A549 (cell line): ENCODE results near the gene CHAF1A. TPM values are rescaled to one million over a fixed set of nuclear protein-coding genes. Genes with fewer than 3 reads are reported as not detected.

Source experiments
- polyA plus RNA-seq, 4 experiments: library from polyadenylated mRNA; depleted of rRNA in 3 of 4; stranded (reverse); fragments of >200 nt; fragmentation: RNase III in 1 of 4; extraction: RNeasy Plus Mini Kit Qiagen cat#74134 plus additional on column Dnase treatment in 1 of 4; gene quantifications; 2 replicates in 3 of 4; 3 replicates in 1 of 4; pipeline ENCODE4 v1.2.3, GENCODE V29; 2011 to 2017
- small RNA-seq, 6 experiments: library from RNA; depleted of rRNA; stranded (forward); fragments of <200 nt; gene quantifications; one replicate each; pipeline ENCODE3, GENCODE V24; 2012

CHAF1A gene
- polyA plus RNA-seq, 2 of the 4 experiments (the other 2 are of a cell fraction), result 15.6 to 28.0 TPM

Small RNA genes lying within 50 kb of the gene (small RNA-seq; reads per million reads assigned to genes)
- 0 reads per million in 6 experiments for gene MIR4746

Other genes starting within 250 kb of the CHAF1A start
- 0.05 and 0.07 TPM in 2 replicates for gene CREB3L3, start 249.0 kb upstream of the CHAF1A start, polyA plus RNA-seq (2011; rRNA removed)
- gene CREB3L3, start 249.0 kb upstream of the CHAF1A start, polyA plus RNA-seq (2017; fragmentation: RNase III; extraction: RNeasy Plus Mini Kit Qiagen cat#74134 plus additional on column Dnase treatment), result 0.05 to 0.20 TPM (median 0.08 TPM) in 3 replicates
- 10.2 and 11.7 TPM in 2 replicates for gene SIRT6, start 220.1 kb upstream of the CHAF1A start, polyA plus RNA-seq (2011; rRNA removed)
- gene SIRT6, start 220.1 kb upstream of the CHAF1A start, polyA plus RNA-seq (2017; fragmentation: RNase III; extraction: RNeasy Plus Mini Kit Qiagen cat#74134 plus additional on column Dnase treatment), result 20.2 to 22.6 TPM (median 21.6 TPM) in 3 replicates
- 0.12 and 0.28 TPM in 2 replicates for gene ANKRD24, start 220.0 kb upstream of the CHAF1A start, polyA plus RNA-seq (2011; rRNA removed)
- 0.28 to 0.54 TPM (median 0.36 TPM) in 3 replicates for gene ANKRD24, start 220.0 kb upstream of the CHAF1A start, polyA plus RNA-seq (2017; fragmentation: RNase III; extraction: RNeasy Plus Mini Kit Qiagen cat#74134 plus additional on column Dnase treatment)
- gene EBI3, start 173.1 kb upstream of the CHAF1A start, polyA plus RNA-seq (2011; rRNA removed), result 1.1 and 1.4 TPM in 2 replicates
- gene EBI3, start 173.1 kb upstream of the CHAF1A start, polyA plus RNA-seq (2017; fragmentation: RNase III; extraction: RNeasy Plus Mini Kit Qiagen cat#74134 plus additional on column Dnase treatment), result 3.1 to 3.6 TPM (median 3.3 TPM) in 3 replicates
- 11.4 and 12.3 TPM in 2 replicates for gene YJU2, start 155.6 kb upstream of the CHAF1A start, polyA plus RNA-seq (2011; rRNA removed)
- 14.9 to 18.0 TPM (median 16.5 TPM) in 3 replicates for gene YJU2, start 155.6 kb upstream of the CHAF1A start, polyA plus RNA-seq (2017; fragmentation: RNase III; extraction: RNeasy Plus Mini Kit Qiagen cat#74134 plus additional on column Dnase treatment)
- 0.08 and 0.29 TPM in 2 replicates for gene SHD, start 123.4 kb upstream of the CHAF1A start, polyA plus RNA-seq (2011; rRNA removed)
- gene SHD, start 123.4 kb upstream of the CHAF1A start, polyA plus RNA-seq (2017; fragmentation: RNase III; extraction: RNeasy Plus Mini Kit Qiagen cat#74134 plus additional on column Dnase treatment), result 0.29 to 0.38 TPM in 2 of 3 replicates, not detected in the other
- gene TMIGD2, start 100.3 kb upstream of the CHAF1A start, polyA plus RNA-seq (2011; rRNA removed), result not detected in 2 replicates
- gene TMIGD2, start 100.3 kb upstream of the CHAF1A start, polyA plus RNA-seq (2017; fragmentation: RNase III; extraction: RNeasy Plus Mini Kit Qiagen cat#74134 plus additional on column Dnase treatment), result not detected in 3 replicates
- gene FSD1, start 98.0 kb upstream of the CHAF1A start, polyA plus RNA-seq (2011; rRNA removed), result 3.3 and 3.5 TPM in 2 replicates
- 10.4 to 13.2 TPM (median 12.8 TPM) in 3 replicates for gene FSD1, start 98.0 kb upstream of the CHAF1A start, polyA plus RNA-seq (2017; fragmentation: RNase III; extraction: RNeasy Plus Mini Kit Qiagen cat#74134 plus additional on column Dnase treatment)
- 0.19 and 0.25 TPM in 2 replicates for gene STAP2, start 63.8 kb upstream of the CHAF1A start, polyA plus RNA-seq (2011; rRNA removed)
- 0.29 TPM in 1 of 3 replicates, not detected in the others for gene STAP2, start 63.8 kb upstream of the CHAF1A start, polyA plus RNA-seq (2017; fragmentation: RNase III; extraction: RNeasy Plus Mini Kit Qiagen cat#74134 plus additional on column Dnase treatment)
- gene MPND, start 59.1 kb upstream of the CHAF1A start, polyA plus RNA-seq (2011; rRNA removed), result 3.5 and 4.0 TPM in 2 replicates
- gene MPND, start 59.1 kb upstream of the CHAF1A start, polyA plus RNA-seq (2017; fragmentation: RNase III; extraction: RNeasy Plus Mini Kit Qiagen cat#74134 plus additional on column Dnase treatment), result 11.4 to 15.2 TPM (median 14.5 TPM) in 3 replicates
- 18.2 and 20.1 TPM in 2 replicates for gene SH3GL1, start 2.1 kb upstream of the CHAF1A start, polyA plus RNA-seq (2011; rRNA removed)
- 34.7 to 36.0 TPM (median 35.1 TPM) in 3 replicates for gene SH3GL1, start 2.1 kb upstream of the CHAF1A start, polyA plus RNA-seq (2017; fragmentation: RNase III; extraction: RNeasy Plus Mini Kit Qiagen cat#74134 plus additional on column Dnase treatment)
- gene UBXN6, start 55.2 kb downstream of the CHAF1A start, polyA plus RNA-seq (2011; rRNA removed), result 19.9 and 23.0 TPM in 2 replicates
- gene UBXN6, start 55.2 kb downstream of the CHAF1A start, polyA plus RNA-seq (2017; fragmentation: RNase III; extraction: RNeasy Plus Mini Kit Qiagen cat#74134 plus additional on column Dnase treatment), result 27.4 to 32.7 TPM (median 31.6 TPM) in 3 replicates
- 8.9 and 10.8 TPM in 2 replicates for gene HDGFL2, start 69.7 kb downstream of the CHAF1A start, polyA plus RNA-seq (2011; rRNA removed)
- gene HDGFL2, start 69.7 kb downstream of the CHAF1A start, polyA plus RNA-seq (2017; fragmentation: RNase III; extraction: RNeasy Plus Mini Kit Qiagen cat#74134 plus additional on column Dnase treatment), result 29.6 to 36.1 TPM (median 34.3 TPM) in 3 replicates
- 0.04 and 0.07 TPM in 2 replicates for gene PLIN4, start 115.8 kb downstream of the CHAF1A start, polyA plus RNA-seq (2011; rRNA removed)
- gene PLIN4, start 115.8 kb downstream of the CHAF1A start, polyA plus RNA-seq (2017; fragmentation: RNase III; extraction: RNeasy Plus Mini Kit Qiagen cat#74134 plus additional on column Dnase treatment), result 0.20 to 0.24 TPM (median 0.23 TPM) in 3 replicates
- 0.04 and 0.25 TPM in 2 replicates for gene PLIN5, start 132.6 kb downstream of the CHAF1A start, polyA plus RNA-seq (2011; rRNA removed)
- 0.08 to 0.11 TPM in 2 of 3 replicates, not detected in the other for gene PLIN5, start 132.6 kb downstream of the CHAF1A start, polyA plus RNA-seq (2017; fragmentation: RNase III; extraction: RNeasy Plus Mini Kit Qiagen cat#74134 plus additional on column Dnase treatment)
- 0.18 and 0.21 TPM in 2 replicates for gene LRG1, start 137.4 kb downstream of the CHAF1A start, polyA plus RNA-seq (2011; rRNA removed)
- 0.03 to 0.04 TPM in 2 of 3 replicates, not detected in the other for gene LRG1, start 137.4 kb downstream of the CHAF1A start, polyA plus RNA-seq (2017; fragmentation: RNase III; extraction: RNeasy Plus Mini Kit Qiagen cat#74134 plus additional on column Dnase treatment)
- 5.4 and 5.7 TPM in 2 replicates for gene SEMA6B, start 157.0 kb downstream of the CHAF1A start, polyA plus RNA-seq (2011; rRNA removed)
- gene SEMA6B, start 157.0 kb downstream of the CHAF1A start, polyA plus RNA-seq (2017; fragmentation: RNase III; extraction: RNeasy Plus Mini Kit Qiagen cat#74134 plus additional on column Dnase treatment), result 8.0 to 9.0 TPM (median 9.0 TPM) in 3 replicates
- gene TNFAIP8L1, start 236.9 kb downstream of the CHAF1A start, polyA plus RNA-seq (2011; rRNA removed), result 3.2 TPM in 2 replicates
- gene TNFAIP8L1, start 236.9 kb downstream of the CHAF1A start, polyA plus RNA-seq (2017; fragmentation: RNase III; extraction: RNeasy Plus Mini Kit Qiagen cat#74134 plus additional on column Dnase treatment), result 4.9 to 5.9 TPM (median 5.4 TPM) in 3 replicates